HG03108 (cell line): Measurements from ENCODE around the gene IRX4.
"Not testable (repeated sequence)": the region's sequence is repeated elsewhere in the genome, so short reads cannot be mapped to it uniquely, and the experiment has no call there.

Experiments
- ATAC-seq: cut with Tn5 transposase; IDR thresholded peaks from one replicate; pipeline ENCODE4 v1.9.1; 2021; ENCODE audit warnings: moderate library complexity; ENCODE audit not compliant: unreplicated experiment

IRX4 gene

GRCh38 chr5:1860949-1861348 is 21.8 kb downstream of the IRX4 start:
- no peak for ATAC-seq

DNA sequence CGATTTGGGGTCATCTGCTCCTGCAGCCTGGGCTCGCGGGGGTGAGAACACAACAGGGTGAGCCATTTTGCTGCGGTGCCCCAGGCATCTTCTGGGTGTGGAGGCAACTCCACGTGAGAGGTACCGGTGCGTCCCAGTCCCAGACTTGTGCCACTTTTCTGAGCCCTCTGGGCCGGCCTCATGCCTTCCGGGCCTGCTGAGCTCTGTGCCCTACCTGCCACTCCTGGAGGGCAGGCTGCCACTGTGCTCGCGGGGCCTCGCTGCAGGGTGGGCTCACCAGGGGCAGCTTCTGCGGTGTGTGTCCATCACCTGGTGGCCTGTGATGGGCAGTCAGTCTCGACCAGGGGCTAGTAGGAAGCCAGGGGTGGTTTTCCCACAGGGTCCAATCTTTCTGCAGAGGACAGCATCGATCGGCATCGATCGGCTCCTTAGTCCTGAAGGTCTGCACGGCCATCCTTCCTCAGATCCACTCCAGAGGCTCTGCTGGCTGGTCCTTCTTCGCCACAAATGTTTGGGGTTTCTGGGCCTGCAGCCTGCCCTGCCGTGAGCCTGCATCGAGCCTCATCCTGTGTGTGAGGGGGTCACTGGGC is 22.6 kb downstream of the IRX4 start:
- no peak for ATAC-seq

- no peak for ATAC-seq
Observed at GRCh38 chr5:1859099-1859498, 23.6 kb downstream of the IRX4 start.

DNA sequence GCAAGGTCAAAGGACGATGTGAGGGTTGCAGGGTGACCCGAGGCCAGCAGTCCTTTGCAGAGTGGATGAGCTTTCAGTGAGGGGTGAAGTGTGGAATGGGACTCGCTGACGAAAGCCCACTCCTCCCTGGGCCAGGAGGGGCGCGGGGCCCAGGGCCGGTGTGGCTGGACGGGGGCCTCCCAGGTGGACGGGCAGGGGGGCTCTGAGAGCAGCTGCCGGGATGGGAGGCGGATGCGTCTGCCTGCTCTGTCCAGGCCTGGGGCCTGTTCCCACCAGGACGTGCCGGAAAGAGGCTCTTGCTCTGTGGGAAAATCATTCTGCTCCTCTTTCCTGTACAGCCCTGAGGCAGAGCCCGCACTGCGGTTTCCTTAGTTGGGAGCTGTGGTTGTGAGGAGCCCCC is 24.3 kb downstream of the IRX4 start:
- no peak for ATAC-seq

DNA sequence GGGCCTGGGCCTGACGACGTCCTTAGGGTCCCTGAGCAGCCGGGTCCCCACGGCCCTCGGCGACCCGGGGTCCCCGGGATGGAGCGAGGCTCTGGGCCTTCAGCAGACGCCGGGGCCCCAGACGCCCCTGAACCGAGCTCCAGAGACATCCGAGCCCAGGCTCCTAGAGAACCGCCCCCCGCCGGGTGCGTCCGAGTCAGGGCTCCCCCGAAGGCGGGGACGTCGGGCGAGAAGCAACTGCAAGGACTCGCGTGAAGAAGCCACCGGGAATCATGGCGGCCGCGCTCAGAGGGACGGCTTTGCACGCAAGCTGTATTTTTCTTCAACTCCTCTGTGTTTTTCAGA is 25.5 kb downstream of the IRX4 start:
- ATAC-seq = no peak

DNA sequence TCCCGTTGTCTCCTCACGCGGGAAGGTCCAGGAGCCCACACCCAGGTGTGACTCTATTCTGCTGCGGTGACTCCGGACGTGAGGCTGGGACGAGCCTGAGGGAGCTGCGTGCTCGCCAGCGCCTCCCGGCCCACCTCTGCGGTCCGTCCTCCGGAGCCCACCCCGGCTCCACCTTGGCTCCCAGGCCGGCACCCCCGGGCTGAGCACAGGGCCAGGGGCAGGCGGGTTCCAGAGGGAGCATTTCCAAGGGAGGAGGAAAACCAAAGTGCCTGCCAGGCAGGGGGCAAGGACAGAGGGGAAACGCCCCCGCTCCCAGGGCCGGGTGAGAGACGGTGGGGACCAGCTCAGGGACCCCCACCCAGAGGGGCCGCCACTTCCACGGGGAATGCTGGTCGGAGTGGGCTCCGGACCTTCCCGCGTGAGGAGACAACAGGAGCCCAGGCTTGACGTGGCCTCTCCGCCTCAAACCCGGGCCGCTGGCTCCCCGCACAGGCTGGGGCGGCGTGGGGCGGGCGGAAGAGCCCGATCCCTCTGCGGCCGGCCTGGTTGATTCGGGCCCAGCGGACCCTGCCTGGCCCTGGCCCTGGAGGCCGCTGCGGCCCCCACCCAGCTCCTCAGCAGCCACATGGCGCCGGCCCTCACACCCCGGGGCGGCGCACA is 26.0 kb downstream of the IRX4 start:
- ATAC-seq = no peak

DNA sequence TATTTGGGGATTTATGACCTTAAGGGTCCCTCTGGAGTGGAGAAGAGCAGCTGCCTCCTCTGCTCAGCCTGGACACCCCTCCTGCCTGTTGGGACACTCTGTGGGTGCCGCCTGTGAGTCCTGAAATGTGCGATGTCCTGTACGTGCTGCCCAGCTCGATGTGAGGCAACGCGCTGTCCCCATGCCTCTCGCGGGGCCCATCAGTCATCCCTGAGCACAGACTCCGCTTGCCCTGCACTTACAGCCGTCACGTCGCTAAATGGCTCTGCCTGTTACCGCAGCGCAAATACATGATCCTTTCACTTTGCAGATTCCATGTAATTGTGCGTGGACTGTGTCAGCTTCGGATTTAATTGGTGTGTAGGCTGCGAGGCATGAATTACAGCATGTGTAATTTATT is 27.1 kb downstream of the IRX4 start:
- no peak for ATAC-seq

GRCh38 chr5:1855075-1855474 is 27.6 kb downstream of the IRX4 start:
- no peak for ATAC-seq

DNA sequence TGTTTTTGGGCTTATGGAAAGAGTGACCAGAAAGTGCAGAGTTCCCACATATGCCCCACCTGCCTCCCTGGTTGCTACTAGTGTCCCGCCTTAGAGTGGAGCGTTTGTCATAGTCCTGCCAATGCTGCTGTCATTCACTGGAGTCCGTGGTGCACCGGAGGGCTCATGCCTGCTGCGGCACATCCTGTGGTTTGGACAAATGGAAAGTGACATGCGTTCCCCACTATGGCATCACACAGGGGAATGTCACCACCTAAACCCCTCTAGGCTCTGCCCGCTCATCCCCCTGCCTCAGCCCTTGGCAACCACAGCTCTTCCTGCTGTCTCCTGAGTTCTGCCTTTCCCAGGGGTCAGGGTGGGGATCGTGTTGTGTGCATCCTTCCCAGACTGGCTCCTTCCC is 29.2 kb downstream of the IRX4 start:
- no peak for ATAC-seq

- no peak for ATAC-seq
Observed at GRCh38 chr5:1852324-1852947, 30.3 kb downstream of the IRX4 start.

DNA sequence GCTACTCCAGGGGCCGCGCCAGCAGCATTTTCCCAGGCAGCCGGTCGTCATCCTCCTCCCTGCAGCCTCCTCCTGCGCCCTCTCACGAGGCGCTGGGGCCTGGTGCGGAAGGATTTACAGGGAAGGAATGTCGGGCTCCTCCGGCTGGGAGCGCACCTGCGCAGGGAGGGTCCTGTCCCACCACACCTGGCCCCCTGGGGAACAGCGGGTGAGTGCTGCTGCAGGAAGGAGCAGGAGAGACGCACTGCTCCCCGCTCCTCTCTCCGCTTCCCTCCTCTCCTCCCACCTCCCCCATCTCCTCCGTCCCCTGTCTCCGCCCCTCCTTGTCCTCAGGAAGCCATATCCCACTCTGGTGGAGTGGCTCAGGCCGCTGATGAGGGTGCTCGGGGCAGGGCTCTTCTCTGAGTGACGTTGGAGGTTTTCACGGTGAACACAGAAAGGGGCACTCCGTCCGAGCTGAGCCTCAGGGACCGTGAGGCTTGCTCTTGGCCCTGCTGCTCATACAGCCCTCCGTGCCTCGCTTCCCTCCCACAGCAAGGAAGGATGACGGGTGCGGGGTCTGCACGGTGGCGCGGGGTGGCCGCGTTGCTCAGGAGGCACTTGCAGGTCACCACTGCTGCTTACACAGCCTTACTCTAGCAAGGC is 31.3 kb downstream of the IRX4 start:
- ATAC-seq = no peak

DNA sequence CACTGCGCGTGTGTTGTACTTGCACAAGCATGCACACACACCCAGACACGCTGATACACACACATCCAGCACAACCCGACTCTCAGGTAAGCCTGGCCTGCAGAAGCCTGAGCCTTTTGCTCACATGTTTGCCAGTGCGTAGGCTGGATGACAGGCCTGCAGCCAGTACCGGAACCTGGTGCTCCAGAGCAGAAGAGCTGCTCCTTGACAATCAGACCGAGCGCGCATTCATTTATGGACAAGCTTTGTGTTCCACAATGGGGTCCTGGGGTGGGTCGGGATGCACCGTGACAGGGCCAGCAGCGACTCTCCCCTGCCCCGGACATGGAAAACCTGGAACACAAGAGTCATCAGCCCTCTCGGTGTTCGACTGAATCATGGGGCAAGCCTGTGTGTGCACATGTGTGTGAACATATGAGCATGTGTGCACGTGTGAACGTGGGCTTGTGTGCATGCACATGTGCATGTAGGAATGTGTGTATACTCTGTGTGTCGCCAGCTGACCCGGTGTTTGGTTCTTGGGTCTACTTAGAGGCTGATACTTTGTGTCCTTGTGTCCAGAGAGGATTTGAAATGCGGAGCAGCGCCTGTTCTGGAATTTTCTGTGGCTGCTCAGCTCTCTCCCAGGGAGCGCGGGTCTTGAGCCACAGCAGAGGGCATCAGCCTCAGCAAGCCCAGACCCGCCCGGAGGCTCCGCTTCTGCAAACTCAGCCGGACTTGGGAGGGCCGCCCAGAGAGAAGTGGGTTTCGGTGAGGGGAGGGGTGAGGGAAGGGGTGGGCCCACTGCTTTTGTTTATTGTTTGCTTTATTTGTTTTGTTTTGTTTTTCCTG is 32.2 kb downstream of the IRX4 start:
- ATAC-seq = no peak

DNA sequence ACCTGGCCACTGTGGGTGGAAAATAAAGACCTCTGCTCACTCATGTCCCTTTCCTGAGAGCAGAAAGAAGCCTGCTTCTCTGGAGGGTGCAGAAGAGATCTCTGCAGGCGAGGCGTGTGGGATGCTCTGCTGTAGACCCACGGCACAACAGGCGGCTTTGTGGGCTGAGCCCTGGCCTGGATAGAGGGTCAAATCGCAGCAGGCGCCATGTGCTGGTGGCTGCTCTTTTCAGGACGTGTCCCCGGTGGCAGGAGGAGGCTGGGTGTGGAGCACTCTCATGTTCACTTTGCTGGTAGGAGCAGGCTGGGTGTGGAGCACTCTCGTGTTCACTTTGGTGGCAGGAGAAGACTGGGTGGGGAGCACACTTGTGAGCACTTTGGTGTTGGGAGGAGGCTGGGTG is 35.1 kb downstream of the IRX4 start:
- no peak for ATAC-seq

DNA sequence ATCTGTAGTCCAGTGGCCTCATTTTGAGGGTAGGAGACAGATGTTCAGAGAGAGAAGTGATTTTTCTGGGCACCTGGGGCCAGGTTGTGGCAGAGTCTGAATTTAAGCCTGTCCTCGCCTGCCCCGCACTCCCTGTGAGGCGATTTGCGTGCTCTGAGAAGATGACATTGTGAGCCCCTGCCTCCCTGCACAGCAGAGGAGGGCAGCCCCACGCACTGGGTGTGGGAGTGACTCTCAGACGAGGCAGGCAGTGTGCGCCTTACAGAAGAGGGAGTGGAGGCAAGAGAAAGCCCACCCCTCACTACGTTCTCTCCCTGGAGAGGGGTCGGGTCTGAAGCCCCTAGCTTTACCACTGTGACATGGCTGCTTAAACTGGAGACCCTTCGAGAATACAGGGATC is 35.7 kb downstream of the IRX4 start:
- no peak for ATAC-seq

DNA sequence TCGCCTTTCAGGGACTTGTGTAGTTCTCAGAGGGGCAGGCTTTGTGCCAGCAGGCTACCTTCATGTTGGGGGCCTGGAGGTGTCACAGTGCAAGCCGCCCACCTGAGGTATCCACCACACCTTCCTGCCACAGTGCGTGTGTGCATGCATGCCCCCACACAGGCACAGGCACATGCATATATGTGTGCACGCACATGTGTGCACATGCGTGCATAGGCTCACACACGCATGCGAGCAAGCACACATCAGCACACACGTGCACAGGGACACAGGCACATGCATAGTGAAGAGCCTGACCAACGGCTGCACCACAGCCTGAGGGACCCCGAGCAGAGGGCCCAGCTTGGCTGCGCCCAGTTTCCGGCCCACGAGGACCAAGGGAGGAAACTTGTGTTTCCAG is 36.1 kb downstream of the IRX4 start:
- no peak for ATAC-seq

GRCh38 chr5:1845696-1846095 is 37.0 kb downstream of the IRX4 start:
- ATAC-seq = no peak

GRCh38 chr5:1844708-1845436 is 37.9 kb downstream of the IRX4 start:
- ATAC-seq = no peak

DNA sequence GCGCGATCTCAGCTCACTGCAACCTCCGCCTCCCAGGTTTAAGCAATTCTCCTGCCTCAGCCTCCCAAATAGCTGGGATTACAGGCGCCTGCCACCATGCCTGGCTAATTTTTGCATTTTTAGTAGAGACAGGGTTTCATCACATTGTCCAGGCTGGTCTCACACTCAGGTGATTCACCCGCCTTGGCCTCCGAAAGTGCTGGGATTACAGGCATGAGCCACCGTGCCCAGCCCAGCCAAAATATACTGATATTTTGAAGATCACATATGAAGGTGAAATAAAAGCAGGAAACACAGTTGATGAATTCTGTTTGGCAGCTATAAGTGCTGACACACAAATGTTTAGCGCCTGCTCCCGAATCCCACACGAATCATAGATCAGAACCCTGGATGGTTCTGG is 39.0 kb downstream of the IRX4 start:
- ATAC-seq = not testable (repeated sequence)

- no peak for ATAC-seq
Observed at GRCh38 chr5:1842004-1842819, 40.5 kb downstream of the IRX4 start.
